ENCODE data around the gene FMN1.
A peak's percentile ranks its signal among the peaks of the same experiment; 100 is the strongest.

The FMN1 gene

GRCh38 chr15:33152502-33153109 is 41.9 kb downstream of the FMN1 start:
- peak; percentile 72 for DNase-seq

- DNase-seq = peak; percentile 47
Measured at GRCh38 chr15:33150971-33151370, 43.5 kb downstream of the FMN1 start.

- DNase-seq = no peak
Measured at GRCh38 chr15:33150431-33150941, 44.0 kb downstream of the FMN1 start.

GRCh38 chr15:33149919-33150318 is 44.6 kb downstream of the FMN1 start:
- no peak for DNase-seq

- peak; percentile 50 for DNase-seq
Measured at GRCh38 chr15:33148129-33148751, 46.3 kb downstream of the FMN1 start.

- no peak for DNase-seq
Measured at GRCh38 chr15:33146051-33146450, 48.5 kb downstream of the FMN1 start.

- DNase-seq = no peak
Measured at GRCh38 chr15:33145447-33145846, 49.1 kb downstream of the FMN1 start.

- DNase-seq = no peak
Measured at GRCh38 chr15:33142708-33143107, 51.8 kb downstream of the FMN1 start.

GRCh38 chr15:33138000-33138399 is 56.5 kb downstream of the FMN1 start:
- DNase-seq = no peak

- no peak for DNase-seq
Measured at GRCh38 chr15:33137101-33137500, 57.4 kb downstream of the FMN1 start.

GRCh38 chr15:33136353-33136752 is 58.2 kb downstream of the FMN1 start:
- no peak for DNase-seq

- DNase-seq = no peak
Measured at GRCh38 chr15:33135355-33135781, 59.1 kb downstream of the FMN1 start.

GRCh38 chr15:33132722-33133345 is 61.7 kb downstream of the FMN1 start:
- peak; percentile 73 for DNase-seq

- DNase-seq = no peak
Measured at GRCh38 chr15:33132233-33132580, 62.3 kb downstream of the FMN1 start.

GRCh38 chr15:33131552-33132232 is 62.8 kb downstream of the FMN1 start:
- DNase-seq = no peak

GRCh38 chr15:33126559-33127290 is 67.8 kb downstream of the FMN1 start:
- peak; percentile 87 for DNase-seq

GRCh38 chr15:33125894-33126537 is 68.5 kb downstream of the FMN1 start:
- DNase-seq = peak; percentile 20

- no peak for DNase-seq
Measured at GRCh38 chr15:33124811-33125210, 69.7 kb downstream of the FMN1 start.

GRCh38 chr15:33124279-33124678 is 70.2 kb downstream of the FMN1 start:
- no peak for DNase-seq

GRCh38 chr15:33119865-33120264 is 74.6 kb downstream of the FMN1 start:
- no peak for DNase-seq

GRCh38 chr15:33119273-33119672 is 75.2 kb downstream of the FMN1 start:
- no peak for DNase-seq

- DNase-seq = no peak
Measured at GRCh38 chr15:33116198-33116597, 78.3 kb downstream of the FMN1 start.

Measured in hematopoietic multipotent progenitor cell treated with erythropoietin and hydrocortisone succinate and interleukin-3 and kit ligand, for 4 days (in vitro differentiated cells).